SH-SY5Y (cell line): Measurements from ENCODE around the gene TNIK.

Experiments
- GATA2 ChIP-seq: IDR thresholded peaks from 2 replicates; pipeline ENCODE4 v1.6.1; 2011; ENCODE audit warnings: mild to moderate bottlenecking, low read depth, low read length
- GATA3 ChIP-seq: IDR thresholded peaks from 2 replicates; pipeline ENCODE4 v1.6.1; 2011; ENCODE audit warnings: low read depth, mild to moderate bottlenecking, low read length, moderate library complexity

DNA sequence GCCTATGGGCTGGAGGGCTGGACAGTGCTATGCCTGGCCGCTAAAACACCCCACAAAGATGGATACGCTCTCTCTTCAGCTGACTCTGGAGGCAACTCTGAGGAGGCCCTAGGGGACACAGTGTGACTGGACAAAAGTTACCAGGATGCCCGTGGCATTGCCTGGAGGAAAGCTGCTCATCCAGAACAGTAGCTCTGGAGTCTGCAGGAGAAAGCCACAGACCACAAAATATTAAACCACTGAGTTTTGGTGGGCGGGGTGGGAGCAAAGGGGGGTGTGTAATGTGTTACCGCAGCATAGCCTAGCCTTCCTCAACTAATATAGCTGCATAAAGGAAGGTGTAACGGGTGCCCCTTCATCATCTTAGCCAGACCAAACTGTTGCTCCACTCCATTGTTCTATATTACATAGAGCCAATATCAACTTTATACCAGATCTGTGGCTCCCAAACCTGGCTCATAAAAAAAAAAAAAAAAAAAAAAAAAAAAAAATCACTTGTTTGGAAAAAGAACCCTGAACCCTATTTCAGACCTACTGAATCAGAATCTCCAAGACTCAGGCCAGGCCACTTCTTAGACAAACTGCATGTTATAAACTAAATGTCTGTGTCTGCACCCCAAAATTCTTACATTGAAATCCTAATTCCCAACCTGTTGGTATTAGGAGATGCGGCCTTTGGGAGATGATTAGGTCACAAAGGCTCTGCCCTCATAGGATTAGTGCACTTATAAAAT lies 132.6 kb downstream of the TNIK start:
- TF ChIP-seq GATA2 (no peak), GATA3 (no peak)
